BLaER1 treated with 17β-estradiol and CSF1 and Interleukin-3, amounts not matched to agents 10 nM and 100 nM (cell line): ENCODE measurements around the gene ROBO2.

ENCODE experiments used
- H3K27ac ChIP-seq, 11 experiments: shearing (Covaris generic); formaldehyde crosslinking; 2 replicates each; pipeline ENCODE4 v1.8.1; 2022
- H3K27me3 ChIP-seq, 11 experiments: shearing (Covaris generic); formaldehyde crosslinking; 2 replicates each; pipeline ENCODE4 v1.8.1; 2022
- H3K36me3 ChIP-seq, 11 experiments: shearing (Covaris generic); formaldehyde crosslinking; 2 replicates each; pipeline ENCODE4 v1.8.1; 2022
- H3K4me1 ChIP-seq, 10 experiments: shearing (Covaris generic); formaldehyde crosslinking; 2 replicates each; pipeline ENCODE4 v1.8.1; 2022
- H3K4me2 ChIP-seq, 11 experiments: shearing (Covaris generic); formaldehyde crosslinking; 2 replicates each; pipeline ENCODE4 v1.8.1; 2022
- H3K4me3 ChIP-seq, 10 experiments: shearing (Covaris generic); formaldehyde crosslinking; 2 replicates each; pipeline ENCODE4 v1.8.1; 2022
- H3K9ac ChIP-seq, 11 experiments: shearing (Covaris generic); formaldehyde crosslinking; 2 replicates each; pipeline ENCODE4 v1.8.1; 2022
- H3K9me3 ChIP-seq, 11 experiments: shearing (Covaris generic); formaldehyde crosslinking; replicated peaks in 1 of 11; 2 replicates each; pipeline ENCODE4 v1.8.1; 2022
- H4K20me1 ChIP-seq, 11 experiments: shearing (Covaris generic); formaldehyde crosslinking; 2 replicates each; pipeline ENCODE4 v1.8.1; 2022
- Cebpa-rat ChIP-seq, 11 experiments: shearing (Covaris generic); IDR thresholded peaks; 2 replicates each; pipeline ENCODE4 v1.8.1; 2022

The ROBO2 gene

GRCh38 chr3:77411334-77411733 is 371.4 kb downstream of the ROBO2 start:
- H3K4me1 ChIP-seq = no peaks in the 10 kb centered on the region
- no peak overlapping the region for H3K27ac ChIP-seq
- peaks cover 0 to 13% (median 10%) of the 10 kb centered on the region in 11 experiments; a peak in 17 of 22 replicates for H3K9me3 ChIP-seq
- H3K27me3 ChIP-seq = no peaks in the 10 kb centered on the region
- no peaks in the 10 kb centered on the region for H4K20me1 ChIP-seq
- H3K4me3 ChIP-seq = no peak overlapping the region
- H3K36me3 ChIP-seq = no peaks in the 10 kb centered on the region
- H3K4me2 ChIP-seq = no peak overlapping the region
- H3K9ac ChIP-seq = no peak overlapping the region
- no peak for TF ChIP-seq Cebpa-rat (IDR thresholded peaks at IDR 0.05)

GRCh38 chr3:77412021-77412438 is 372.1 kb downstream of the ROBO2 start:
- no peaks in the 10 kb centered on the region for H3K27me3 ChIP-seq
- H3K27ac ChIP-seq = no peak overlapping the region
- no peak overlapping the region for H3K9ac ChIP-seq
- H3K9me3 ChIP-seq = peaks cover 0 to 13% (median 10%) of the 10 kb centered on the region in 11 experiments; a peak in 17 of 22 replicates
- no peaks in the 10 kb centered on the region for H3K4me1 ChIP-seq
- TF ChIP-seq Cebpa-rat (IDR thresholded peaks at IDR 0.05) = no peak
- no peaks in the 10 kb centered on the region for H4K20me1 ChIP-seq
- H3K4me3 ChIP-seq = no peak overlapping the region
- no peak overlapping the region for H3K4me2 ChIP-seq
- no peaks in the 10 kb centered on the region for H3K36me3 ChIP-seq

GRCh38 chr3:77412584-77412983 is 372.7 kb downstream of the ROBO2 start:
- H3K4me2 ChIP-seq = no peak overlapping the region

GRCh38 chr3:77414881-77415280 is 375.0 kb downstream of the ROBO2 start:
- H3K27ac ChIP-seq = no peak overlapping the region
- H3K4me3 ChIP-seq = no peak overlapping the region
- no peak for TF ChIP-seq Cebpa-rat (IDR thresholded peaks at IDR 0.05)
- H3K27me3 ChIP-seq = no peaks in the 10 kb centered on the region
- H3K9me3 ChIP-seq = peaks cover 0 to 13% (median 10%) of the 10 kb centered on the region in 11 experiments; a peak in 17 of 22 replicates
- no peaks in the 10 kb centered on the region for H4K20me1 ChIP-seq
- no peaks in the 10 kb centered on the region for H3K4me1 ChIP-seq
- no peaks in the 10 kb centered on the region for H3K36me3 ChIP-seq
- no peak overlapping the region for H3K9ac ChIP-seq
- no peak overlapping the region for H3K4me2 ChIP-seq

More at GRCh38 chr3:77412584-77412983, 372.7 kb downstream of the ROBO2 start:
- Histone ChIP-seq H3K27me3 (no peaks in the 10 kb centered on the region), H3K36me3 (no peaks in the 10 kb centered on the region), H3K4me3 (no peak overlapping the region), H3K9me3 (peaks cover 0 to 13% (median 10%) of the 10 kb centered on the region in 11 experiments; a peak in 17 of 22 replicates), H4K20me1 (no peaks in the 10 kb centered on the region), H3K4me1 (no peaks in the 10 kb centered on the region), H3K27ac (no peak overlapping the region), H3K9ac (no peak overlapping the region)
- TF ChIP-seq Cebpa-rat (IDR thresholded peaks at IDR 0.05) = no peak

- TF ChIP-seq Cebpa-rat (IDR thresholded peaks at IDR 0.05) = no peak
- H3K36me3 ChIP-seq = no peaks in the 10 kb centered on the region
- no peak overlapping the region for H3K4me2 ChIP-seq
- peaks cover 0 to 11% (median 9%) of the 10 kb centered on the region in 11 experiments; a peak in 17 of 22 replicates for H3K9me3 ChIP-seq
- H3K27me3 ChIP-seq = no peaks in the 10 kb centered on the region
- H3K4me3 ChIP-seq = no peak overlapping the region
- no peaks in the 10 kb centered on the region for H3K4me1 ChIP-seq
- H4K20me1 ChIP-seq = no peaks in the 10 kb centered on the region
- H3K9ac ChIP-seq = no peak overlapping the region
- no peak overlapping the region for H3K27ac ChIP-seq
Observed at GRCh38 chr3:77420336-77420735, 380.4 kb downstream of the ROBO2 start.

GRCh38 chr3:77421916-77422315 is 382.0 kb downstream of the ROBO2 start:
- H3K4me1 ChIP-seq = no peaks in the 10 kb centered on the region
- H3K4me3 ChIP-seq = no peak overlapping the region
- H3K9ac ChIP-seq = no peak overlapping the region
- H4K20me1 ChIP-seq = no peaks in the 10 kb centered on the region
- no peak overlapping the region for H3K4me2 ChIP-seq
- TF ChIP-seq Cebpa-rat (IDR thresholded peaks at IDR 0.05) = no peak
- H3K9me3 ChIP-seq = no peaks in the 10 kb centered on the region
- H3K27me3 ChIP-seq = no peaks in the 10 kb centered on the region
- no peak overlapping the region for H3K27ac ChIP-seq
- H3K36me3 ChIP-seq = no peaks in the 10 kb centered on the region

GRCh38 chr3:77426531-77426930 is 386.6 kb downstream of the ROBO2 start:
- no peaks in the 10 kb centered on the region for H4K20me1 ChIP-seq
- H3K36me3 ChIP-seq = no peaks in the 10 kb centered on the region
- no peaks in the 10 kb centered on the region for H3K9me3 ChIP-seq
- no peak overlapping the region for H3K4me3 ChIP-seq
- H3K9ac ChIP-seq = no peak overlapping the region
- no peak overlapping the region for H3K27ac ChIP-seq
- H3K4me2 ChIP-seq = no peak overlapping the region
- no peaks in the 10 kb centered on the region for H3K4me1 ChIP-seq
- TF ChIP-seq Cebpa-rat (IDR thresholded peaks at IDR 0.05) = no peak
- H3K27me3 ChIP-seq = no peaks in the 10 kb centered on the region

- H3K4me3 ChIP-seq = no peak overlapping the region
- no peak overlapping the region for H3K9ac ChIP-seq
- H4K20me1 ChIP-seq = no peaks in the 10 kb centered on the region
- no peak overlapping the region for H3K4me2 ChIP-seq
- no peaks in the 10 kb centered on the region for H3K36me3 ChIP-seq
- H3K9me3 ChIP-seq = no peaks in the 10 kb centered on the region
- no peak overlapping the region for H3K27ac ChIP-seq
- TF ChIP-seq Cebpa-rat (IDR thresholded peaks at IDR 0.05) = no peak
- no peaks in the 10 kb centered on the region for H3K27me3 ChIP-seq
- no peaks in the 10 kb centered on the region for H3K4me1 ChIP-seq
Observed at GRCh38 chr3:77427528-77427927, 387.6 kb downstream of the ROBO2 start.

GRCh38 chr3:77436908-77437307 is 397.0 kb downstream of the ROBO2 start:
- Histone ChIP-seq H3K36me3 (no peaks in the 10 kb centered on the region), H4K20me1 (no peaks in the 10 kb centered on the region), H3K4me1 (no peaks in the 10 kb centered on the region), H3K4me3 (no peak overlapping the region), H3K4me2 (no peak overlapping the region), H3K9ac (no peak overlapping the region), H3K27me3 (no peaks in the 10 kb centered on the region), H3K9me3 (no peaks in the 10 kb centered on the region), H3K27ac (no peak overlapping the region)
- no peak for TF ChIP-seq Cebpa-rat (IDR thresholded peaks at IDR 0.05)

- H3K4me2 ChIP-seq = peak overlapping the region in 2 of 11 experiments; percentile 0 to 10; a peak in 2 of 22 replicates
- H3K4me3 ChIP-seq = no peak overlapping the region
- H3K9ac ChIP-seq = no peak overlapping the region
- peaks cover 0 to 7% (median 0%) of the 10 kb centered on the region in 10 experiments; a peak in 2 of 20 replicates for H3K4me1 ChIP-seq
- no peaks in the 10 kb centered on the region for H3K9me3 ChIP-seq
- no peak overlapping the region for H3K27ac ChIP-seq
- TF ChIP-seq Cebpa-rat (IDR thresholded peaks at IDR 0.05) = no peak
- no peaks in the 10 kb centered on the region for H3K36me3 ChIP-seq
- no peaks in the 10 kb centered on the region for H4K20me1 ChIP-seq
- no peaks in the 10 kb centered on the region for H3K27me3 ChIP-seq
Observed at GRCh38 chr3:77446084-77446483, 406.2 kb downstream of the ROBO2 start.
